ENCODE results near the gene LCLAT1.

- TF ChIP-seq MAX (IDR thresholded peaks at IDR 0.05) (no peak), CTCF (IDR thresholded peaks at IDR 0.05) (no peak), CEBPB (IDR thresholded peaks at IDR 0.05) (no peak)
These were observed 189.3 kb downstream of the LCLAT1 start for GRCh38 chr2:30636311-30636710.
